Fibroblast of skin of abdomen (primary cell): ENCODE measurements around the gene TAL2. TPM values are rescaled to one million over a fixed set of nuclear protein-coding genes. Genes with fewer than 3 reads are reported as not detected.

ENCODE experiments used
- DNase-seq: peaks from one replicate; pipeline ENCODE4 v3.0.0-alpha.2; 2013
- polyA plus RNA-seq, 2 experiments: library from polyadenylated mRNA; unstranded; fragments of 120-200 nt; gene quantifications; one replicate each; pipeline ENCODE4 v1.2.1, GENCODE V29; 2013; ENCODE audit not compliant: insufficient read length in 2 of 2

TAL2 gene
- polyA plus RNA-seq (2013, experiment 1 of 2; ENCODE audit: insufficient read length), result 0.19 TPM
- polyA plus RNA-seq (2013, experiment 2 of 2; ENCODE audit: insufficient read length), result not detected

GRCh38 chr9:105662184-105663104 lies at the start of gene TAL2:
TSS of gene TAL2 (plus strand) at chr9:105662457. CDS start at chr9:105662497, 40 bp downstream.
- no peak for DNase-seq

GRCh38 chr9:105621001-105621400 lies 41.3 kb upstream of the TAL2 start:
- no peak for DNase-seq

GRCh38 chr9:105625088-105625487 lies 37.2 kb upstream of the TAL2 start:
- no peak for DNase-seq

- DNase-seq, result no peak
These were observed 29.4 kb upstream of the TAL2 start for GRCh38 chr9:105632807-105633206.

- DNase-seq, result no peak
These were observed 28.8 kb upstream of the TAL2 start for GRCh38 chr9:105633411-105633810.

GRCh38 chr9:105636331-105636730 lies 25.9 kb upstream of the TAL2 start:
- DNase-seq, result no peak

GRCh38 chr9:105637787-105638395 lies 24.4 kb upstream of the TAL2 start:
- DNase-seq, result no peak

GRCh38 chr9:105639936-105640335 lies 22.3 kb upstream of the TAL2 start:
- DNase-seq, result no peak

- DNase-seq, result no peak
These were observed 18.5 kb upstream of the TAL2 start for GRCh38 chr9:105643795-105644194.

- DNase-seq, result no peak
These were observed 15.2 kb upstream of the TAL2 start for GRCh38 chr9:105646879-105647594.

GRCh38 chr9:105647595-105648349 lies 14.5 kb upstream of the TAL2 start:
- no peak for DNase-seq

GRCh38 chr9:105651806-105652205 lies 10.5 kb upstream of the TAL2 start:
- DNase-seq, result no peak

GRCh38 chr9:105656131-105656921 lies 5.9 kb upstream of the TAL2 start:
- peak; percentile 9 for DNase-seq

GRCh38 chr9:105658351-105658750 lies 3.9 kb upstream of the TAL2 start:
- no peak for DNase-seq

GRCh38 chr9:105661011-105661410 lies 1.2 kb upstream of the TAL2 start:
- DNase-seq, result no peak

GRCh38 chr9:105663914-105664313 lies 1.7 kb downstream of the TAL2 start:
- no peak for DNase-seq

- no peak for DNase-seq
These were observed 5.6 kb downstream of the TAL2 start for GRCh38 chr9:105667867-105668266.

GRCh38 chr9:105670315-105670714 lies 8.1 kb downstream of the TAL2 start:
- DNase-seq, result no peak

GRCh38 chr9:105670775-105671174 lies 8.5 kb downstream of the TAL2 start:
- no peak for DNase-seq

- DNase-seq, result no peak
These were observed 10.5 kb downstream of the TAL2 start for GRCh38 chr9:105672711-105673234.

- DNase-seq, result no peak
These were observed 11.7 kb downstream of the TAL2 start for GRCh38 chr9:105673850-105674387.
